HG03469 (cell line): ENCODE results near the gene TMEM244.
"Not testable (repeated sequence)": the region's sequence is repeated elsewhere in the genome, so short reads cannot be mapped to it uniquely, and the experiment has no call there.

Source experiments
- ATAC-seq: cut with Tn5 transposase; IDR thresholded peaks from one replicate; pipeline ENCODE4 v1.9.1; 2021; ENCODE audit warnings: mild to moderate bottlenecking, moderate library complexity, moderate number of reproducible peaks; ENCODE audit not compliant: unreplicated experiment

Gene TMEM244

GRCh38 chr6:129860908-129861665 lies at the start of gene TMEM244:
Gene TMEM244, minus strand, starts transcription at chr6:129861315. Its CDS starts 127 bp downstream, at chr6:129861188.
- ATAC-seq: no peak

GRCh38 chr6:129908858-129909257 lies 47.7 kb upstream of the TMEM244 start:
- ATAC-seq: peak; percentile 63

- no peak for ATAC-seq
Observed at GRCh38 chr6:129908356-129908755, 47.2 kb upstream of the TMEM244 start.

GRCh38 chr6:129906515-129907077 lies 45.5 kb upstream of the TMEM244 start:
- ATAC-seq: no peak

GRCh38 chr6:129903082-129903481 lies 42.0 kb upstream of the TMEM244 start:
- ATAC-seq: no peak

- no peak for ATAC-seq
Observed at GRCh38 chr6:129902681-129903080, 41.6 kb upstream of the TMEM244 start.

GRCh38 chr6:129901910-129902309 lies 40.8 kb upstream of the TMEM244 start:
- ATAC-seq: no peak

GRCh38 chr6:129895692-129896091 lies 34.6 kb upstream of the TMEM244 start:
- ATAC-seq: peak; percentile 74

GRCh38 chr6:129894921-129895320 lies 33.8 kb upstream of the TMEM244 start:
- no peak for ATAC-seq

- ATAC-seq: no peak
Observed at GRCh38 chr6:129893640-129894039, 32.5 kb upstream of the TMEM244 start.

- ATAC-seq: no peak
Observed at GRCh38 chr6:129890701-129891100, 29.6 kb upstream of the TMEM244 start.

GRCh38 chr6:129890164-129890563 lies 29.0 kb upstream of the TMEM244 start:
- ATAC-seq: no peak

GRCh38 chr6:129889580-129889979 lies 28.5 kb upstream of the TMEM244 start:
- no peak for ATAC-seq

- ATAC-seq: no peak
Observed at GRCh38 chr6:129886401-129887155, 25.5 kb upstream of the TMEM244 start.

GRCh38 chr6:129884211-129884610 lies 23.1 kb upstream of the TMEM244 start:
- no peak for ATAC-seq

GRCh38 chr6:129882510-129883023 lies 21.5 kb upstream of the TMEM244 start:
- ATAC-seq: peak; percentile 59

- ATAC-seq: not testable (repeated sequence)
Observed at GRCh38 chr6:129877894-129878293, 16.8 kb upstream of the TMEM244 start.

GRCh38 chr6:129875610-129876520 lies 14.8 kb upstream of the TMEM244 start:
- ATAC-seq: peak; percentile 90

GRCh38 chr6:129874837-129875236 lies 13.7 kb upstream of the TMEM244 start:
- ATAC-seq: no peak

- ATAC-seq: no peak
Observed at GRCh38 chr6:129872586-129872985, 11.5 kb upstream of the TMEM244 start.
